Left cardiac atrium (tissue), 4 donors: ENCODE measurements around the gene CTAGE1. TPM values are rescaled to one million over a fixed set of nuclear protein-coding genes. Genes with fewer than 3 reads are reported as not detected.
A peak's percentile ranks its signal among the peaks of the same experiment; 100 is the strongest.
"Not testable (repeated sequence)": the region's sequence is repeated elsewhere in the genome, so short reads cannot be mapped to it uniquely, and the experiment has no call there.

ENCODE experiments used
- ATAC-seq, 2 donors: fragments of 200-7000 bp; cut with Tn5 transposase; one replicate each; pipeline ENCODE4 v1.9.1; 2020; ENCODE audit warnings: mild to moderate bottlenecking in 2 of 2, moderate library complexity in 2 of 2
- DNase-seq: peaks from one replicate; pipeline ENCODE4 v3.0.0-alpha.2; 2020
- intact Hi-C, 2 donors: fragments of 100-400 bp; cut with DNase I; formaldehyde crosslinking; loops; one replicate each; pipeline versions ENCODE4 v1.14.1 to v1.15.1; 2022 to 2023
- long read RNA-seq: library from polyadenylated mRNA; unstranded; transcript quantifications from one replicate; pipeline ENCODE4 v2.0.0, GENCODE V29; 2021
- total RNA-seq, 2 donors: library from RNA; stranded (reverse); fragmentation: NEBNext Ultra II Directional; extraction: Animal tissue kit (Norgen Biotek cat#: 25700); gene quantifications; one replicate each; pipeline ENCODE4 v1.2.1, GENCODE V29; 2021
- donor health status: DM: no; HTN: yes; CAD: no.
- donor health status: DM: no; HTN: yes; CAD: no; lungs with severe emphysema.
- donor health status: DM: yes; HTN: yes; CAD: no.
- donor health status: Dilated cardiomyopathy.

Gene CTAGE1, protein sequence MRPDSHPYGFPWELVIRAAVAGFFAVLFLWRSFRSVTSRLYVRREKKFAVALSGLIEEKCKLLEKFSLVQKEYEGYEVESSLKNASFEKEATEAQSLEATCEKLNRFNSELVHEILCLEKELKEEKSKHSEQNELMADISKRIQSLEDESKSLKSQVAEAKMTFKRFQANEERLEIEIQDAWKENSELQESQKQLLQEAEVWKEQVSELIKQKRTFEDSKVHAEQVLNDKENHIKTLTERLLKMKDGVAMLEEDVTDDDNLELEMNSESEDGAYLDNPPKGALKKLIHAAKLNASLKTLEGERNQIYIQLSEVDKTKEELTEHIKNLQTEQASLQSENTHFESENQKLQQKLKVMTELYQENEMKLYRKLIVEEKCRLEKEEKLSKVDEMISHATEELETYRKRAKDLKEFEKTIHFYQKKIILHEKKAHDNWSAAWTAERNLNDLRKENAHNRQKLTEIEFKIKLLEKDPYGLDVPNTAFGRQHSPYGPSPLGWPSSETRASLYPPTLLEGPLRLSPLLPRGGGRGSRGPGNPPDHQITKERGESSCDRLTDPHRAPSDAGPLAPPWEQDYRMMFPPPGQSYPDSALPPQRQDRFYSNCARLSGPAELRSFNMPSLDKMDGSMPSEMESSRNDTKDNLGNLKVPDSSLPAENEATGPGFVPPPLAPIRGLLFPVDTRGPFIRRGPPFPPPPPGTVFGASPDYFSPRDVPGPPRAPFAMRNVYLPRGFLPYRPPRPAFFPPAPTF
- not detected for total RNA-seq
- long read RNA-seq: 0 reads

GRCh38 chr18:22417496-22418188, at the start of gene CTAGE1:
Gene CTAGE1, minus strand, starts transcription at chr18:22417915. Its CDS starts 104 bp downstream, at chr18:22417811.
- ATAC-seq (no peak), DNase-seq (no peak)
- intact Hi-C loops: no loop called here

- intact Hi-C loops: loop anchor here in 1 of 2 donors (2.0 kb wide), 1 partner anchor 92 kb away; no protein-coding TSS in a partner anchor
- peak; percentile 55 to 76 for ATAC-seq
- DNase-seq: peak; percentile 42
These were observed 49.1 kb upstream of the CTAGE1 start for GRCh38 chr18:22466608-22467395.

DNA sequence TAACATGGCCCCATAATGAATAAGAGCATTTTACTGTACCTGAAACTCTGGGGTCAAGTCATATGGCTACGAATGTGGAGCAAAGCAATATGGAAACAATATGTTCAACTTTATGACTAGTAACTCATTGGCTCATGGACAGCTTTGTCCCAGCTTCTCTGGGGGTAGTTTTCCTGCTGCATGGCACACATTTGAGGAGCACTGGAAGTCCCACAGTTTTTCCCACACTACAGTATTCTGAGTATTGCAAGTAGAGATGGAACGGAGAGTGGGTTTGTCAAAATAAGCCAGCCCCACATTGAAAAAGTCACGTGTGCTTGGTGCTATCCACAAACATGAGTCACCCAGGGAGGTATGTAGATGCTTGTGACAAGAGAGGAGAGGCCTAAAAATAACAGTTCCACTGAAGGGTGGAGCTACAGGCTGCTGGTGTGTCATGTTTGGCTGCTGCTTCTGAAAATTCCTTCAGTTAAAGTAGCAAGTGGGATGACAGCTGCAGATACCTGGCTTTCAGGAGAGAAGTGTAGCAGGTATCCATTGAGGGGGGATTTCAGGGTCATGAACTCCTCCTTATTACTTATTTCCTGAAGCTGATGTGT, 48.2 kb upstream of the CTAGE1 start:
- ATAC-seq: peak; percentile 87 to 90
- intact Hi-C loops: loop anchor here in 1 of 2 donors (2.0 kb wide), 1 partner anchor 93 kb away; no protein-coding TSS in a partner anchor

DNA sequence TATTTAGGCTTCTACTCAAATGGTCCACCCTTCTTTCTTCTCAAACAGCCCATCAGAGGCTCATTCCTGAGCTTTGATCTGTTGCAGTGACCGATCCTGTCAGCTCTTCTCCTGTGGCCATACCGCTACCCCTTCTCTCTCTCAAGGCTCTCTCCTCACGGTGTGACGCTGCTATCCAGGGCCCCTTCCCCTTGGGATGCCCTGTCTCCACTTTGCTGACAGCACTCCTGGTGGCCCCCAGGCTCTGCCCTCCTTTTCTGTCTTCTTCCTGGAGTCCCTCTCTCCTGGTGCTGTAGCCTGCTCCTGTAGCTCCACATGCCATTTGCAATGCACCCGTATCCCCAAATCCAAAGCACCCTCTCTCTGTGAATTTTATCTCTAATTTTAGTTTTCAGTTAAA, 45.4 kb upstream of the CTAGE1 start:
- intact Hi-C loops: no loop called here
- ATAC-seq (no peak), DNase-seq (no peak)

More for the DNA sequence above, 48.2 kb upstream of the CTAGE1 start:
- peak; percentile 41 for DNase-seq

DNA sequence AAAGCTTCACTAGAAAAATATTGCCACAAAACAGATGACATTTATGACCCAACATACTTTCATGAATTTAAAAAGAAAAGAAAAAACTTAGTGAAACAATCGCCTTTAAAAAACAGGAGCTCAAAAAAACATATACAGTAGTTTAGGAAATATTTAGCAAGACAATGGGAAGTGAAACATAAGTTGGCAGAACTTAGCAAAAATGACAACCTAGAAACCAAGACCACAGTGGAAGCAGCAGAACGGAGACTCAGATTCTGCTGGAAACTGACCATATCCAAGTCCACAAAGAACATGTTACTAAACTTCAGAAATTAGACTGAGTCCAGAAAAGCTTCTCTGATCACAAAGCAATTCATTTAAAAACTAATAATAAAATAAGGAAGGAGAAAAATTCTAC, 41.8 kb upstream of the CTAGE1 start:
- intact Hi-C loops: no loop called here
- DNase-seq (no peak), ATAC-seq (no peak)

DNA sequence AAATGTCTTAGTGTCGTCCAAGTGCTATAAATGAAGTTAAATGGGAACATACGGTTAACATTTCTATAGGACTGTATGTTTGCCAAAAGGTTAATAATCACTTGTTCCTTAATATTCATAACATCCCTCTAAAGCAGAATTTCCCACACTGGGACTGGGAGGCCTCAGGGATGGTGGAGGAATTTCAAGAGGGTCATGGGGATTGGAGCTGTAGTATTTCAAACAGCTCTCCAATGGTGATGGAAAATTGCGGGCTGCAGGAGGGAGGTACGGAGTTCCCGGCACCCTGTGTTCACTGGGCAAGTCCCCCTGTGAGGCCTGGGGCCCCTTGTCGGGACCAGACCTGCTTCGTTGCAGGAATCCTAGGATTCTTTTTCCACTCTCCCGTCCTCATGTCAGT, 39.8 kb upstream of the CTAGE1 start:
- peak in 1 of 2 donors; percentile 14 for ATAC-seq
- DNase-seq: no peak
- intact Hi-C loops: no loop called here

DNA sequence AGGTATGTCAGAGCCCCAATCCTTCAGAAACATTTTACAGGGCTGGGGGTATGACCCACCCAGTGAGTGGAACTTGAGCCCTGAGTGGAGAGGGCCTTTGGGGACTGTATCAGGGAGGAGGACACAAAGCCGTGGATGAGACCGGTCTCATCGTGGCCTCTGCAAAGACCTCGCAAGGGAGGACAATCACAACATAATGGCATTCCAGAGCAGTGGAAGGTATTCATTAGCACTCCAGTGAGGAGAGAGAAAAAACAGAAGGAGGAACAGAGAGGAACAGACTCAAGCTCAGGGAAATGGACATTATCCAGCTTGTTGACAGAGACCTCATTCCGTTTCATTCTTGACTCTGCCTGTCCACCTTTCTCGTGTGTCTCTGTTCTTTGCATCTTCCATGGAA, 38.8 kb upstream of the CTAGE1 start:
- ATAC-seq (peak in 1 of 2 donors; percentile 17), DNase-seq (no peak)
- intact Hi-C loops: no loop called here

DNA sequence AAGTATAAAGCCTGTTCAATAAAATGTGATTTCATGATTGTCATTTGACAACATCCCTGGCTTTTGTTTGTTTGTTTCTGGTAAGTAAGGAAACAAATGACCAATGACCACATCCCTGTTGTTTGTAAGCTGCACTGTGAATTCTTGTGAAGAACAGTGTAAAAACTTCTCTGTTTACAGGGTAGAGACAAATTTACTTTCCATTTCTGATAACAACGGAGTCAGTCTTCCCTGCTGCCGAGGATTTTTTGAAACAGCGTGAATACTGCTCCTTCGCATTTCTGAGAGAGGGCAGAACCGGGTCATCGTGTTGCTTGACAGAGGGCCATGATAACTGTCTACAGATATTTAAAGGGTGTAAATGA, 38.4 kb upstream of the CTAGE1 start:
- ATAC-seq: peak in 1 of 2 donors; percentile 30
- intact Hi-C loops: no loop called here
- DNase-seq: no peak

DNA sequence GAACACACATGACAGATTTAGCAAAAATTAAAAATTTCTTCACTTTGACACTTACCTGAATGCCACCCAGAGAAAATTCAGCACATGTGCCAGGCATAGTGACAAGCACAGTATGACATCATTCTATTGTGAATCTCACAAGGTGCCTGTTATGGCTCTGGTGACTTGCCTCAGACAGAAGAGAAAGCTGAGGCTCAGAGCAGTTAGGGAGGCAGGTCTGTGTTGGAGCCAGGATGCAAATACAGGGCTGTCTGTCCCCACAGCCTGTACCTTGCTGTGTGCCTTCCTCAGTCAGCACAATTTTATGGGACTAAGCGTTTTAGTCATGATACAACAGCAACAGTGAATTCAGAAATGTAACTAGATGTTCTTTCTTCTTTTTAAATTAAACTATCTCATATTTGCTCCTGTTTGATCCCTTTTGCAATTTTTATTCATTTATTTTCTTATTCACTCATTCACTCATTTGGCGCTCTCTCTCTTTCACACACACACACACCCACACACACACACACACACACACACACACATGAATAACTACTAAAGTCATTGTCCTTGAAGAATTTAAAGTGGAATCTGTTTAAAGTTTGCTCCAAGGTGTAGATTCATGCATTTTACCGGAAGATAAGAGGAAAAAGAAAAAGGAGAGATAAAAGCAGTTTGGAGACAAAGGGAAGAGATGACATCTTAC, 37.9 kb upstream of the CTAGE1 start:
- intact Hi-C loops: no loop called here
- DNase-seq (no peak), ATAC-seq (peak in 1 of 2 donors; percentile 66)

GRCh38 chr18:22453315-22453714, 35.6 kb upstream of the CTAGE1 start:
- intact Hi-C loops: no loop called here
- no peak for ATAC-seq
- DNase-seq: no peak

GRCh38 chr18:22452226-22452668, 34.5 kb upstream of the CTAGE1 start:
- no peak for ATAC-seq
- intact Hi-C loops: no loop called here

GRCh38 chr18:22451796-22452195, 34.1 kb upstream of the CTAGE1 start:
- intact Hi-C loops: no loop called here
- DNase-seq (no peak), ATAC-seq (no peak)

More at GRCh38 chr18:22452226-22452668, 34.5 kb upstream of the CTAGE1 start:
- DNase-seq: no peak

DNA sequence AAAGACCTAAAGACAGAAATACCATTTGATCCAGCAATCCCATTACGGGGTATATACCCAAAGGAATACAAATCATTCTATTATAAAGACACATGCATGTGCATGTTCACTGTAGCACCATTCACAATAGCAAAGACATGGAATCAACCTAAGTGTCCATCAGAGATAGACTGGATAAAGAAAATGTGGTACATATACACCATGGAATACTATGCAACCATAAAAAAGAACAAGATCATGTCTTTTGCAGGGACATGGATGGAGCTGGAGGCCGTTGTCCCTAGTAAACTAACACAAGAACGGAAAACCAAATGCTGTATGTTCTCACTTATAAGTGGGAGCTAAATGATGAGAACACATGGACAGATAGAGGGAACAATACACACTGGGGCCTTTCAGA, 33.1 kb upstream of the CTAGE1 start:
- intact Hi-C loops, DNase-seq, ATAC-seq: not testable (repeated sequence)

DNA sequence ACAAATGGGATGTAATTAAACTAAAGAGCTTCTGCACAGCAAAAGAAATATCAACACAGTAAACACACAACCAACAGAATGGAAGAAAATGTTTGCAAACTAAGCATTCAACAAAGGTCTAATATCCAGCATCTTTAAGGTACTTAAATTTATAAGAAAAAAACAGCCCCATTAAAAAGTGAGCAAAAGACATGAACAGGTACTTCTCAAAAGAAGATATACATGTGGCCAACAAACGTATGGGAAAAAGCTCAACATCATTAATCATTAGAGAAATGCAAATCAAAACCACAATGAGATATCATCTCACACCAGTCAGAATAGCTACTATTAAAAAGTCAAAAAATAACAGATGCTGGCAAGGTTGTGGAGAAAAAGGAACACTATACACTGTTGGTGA, 32.6 kb upstream of the CTAGE1 start:
- ATAC-seq, intact Hi-C loops, DNase-seq: not testable (repeated sequence)

DNA sequence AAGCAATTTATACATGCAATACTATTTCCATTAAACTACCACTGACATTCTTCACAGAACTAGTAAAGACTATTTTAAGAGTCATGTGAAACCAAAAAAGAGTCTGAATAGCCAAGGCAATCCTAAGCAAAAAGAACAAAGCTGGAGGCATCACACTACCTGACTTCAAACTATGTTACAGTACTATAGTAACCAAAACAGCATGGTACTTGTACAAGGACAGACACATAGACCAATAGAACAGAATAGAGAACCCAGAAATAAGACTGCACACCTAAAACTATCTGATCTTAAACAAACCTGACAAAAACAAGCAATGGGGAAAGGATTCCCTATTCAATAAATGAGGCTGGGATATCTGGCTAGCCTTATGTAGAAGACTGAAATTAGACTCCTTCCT, 32.0 kb upstream of the CTAGE1 start:
- ATAC-seq, DNase-seq, intact Hi-C loops: not testable (repeated sequence)

GRCh38 chr18:22448238-22448637, 30.5 kb upstream of the CTAGE1 start:
- DNase-seq: no peak
- ATAC-seq: no peak
- intact Hi-C loops: no loop called here

DNA sequence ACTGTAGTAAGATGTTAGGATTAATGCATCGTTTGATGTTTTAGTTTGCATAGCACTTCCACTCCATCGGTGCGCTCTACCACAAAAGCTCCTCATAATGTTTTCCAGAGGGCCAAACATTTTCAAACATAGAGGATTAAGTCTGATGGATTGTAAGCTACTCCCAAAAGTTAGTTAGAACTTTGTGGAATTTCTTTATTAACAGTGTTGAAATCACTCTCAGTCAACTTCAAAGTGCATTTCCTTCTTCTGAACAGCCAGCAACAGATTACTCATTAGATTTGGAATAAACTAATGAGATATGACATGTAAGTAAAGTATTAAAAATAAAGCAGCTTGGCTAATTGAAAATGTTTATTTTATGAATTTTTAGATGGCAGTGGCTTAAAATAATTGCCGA, 30.1 kb upstream of the CTAGE1 start:
- intact Hi-C loops: no loop called here
- ATAC-seq (peak in 1 of 2 donors; percentile 42), DNase-seq (no peak)

GRCh38 chr18:22446911-22447310, 29.2 kb upstream of the CTAGE1 start:
- no peak for ATAC-seq

More at GRCh38 chr18:22446911-22447310, 29.2 kb upstream of the CTAGE1 start:
- intact Hi-C loops: no loop called here
- DNase-seq: no peak
